Measurements from ENCODE around the gene LAMB2. TPM values are rescaled to one million over a fixed set of nuclear protein-coding genes. Genes with fewer than 3 reads are reported as not detected.

LAMB2 gene
- polyA plus RNA-seq, 1 donor (not counting 4 experiments of a cell fraction or from before 2014, with no cell fraction given): 108 TPM

- no peaks in the 10 kb centered on the region for H3K27me3 ChIP-seq (ENCODE audit: control insufficient read depth, extremely low read depth, insufficient read depth, low read length)
- H3K4me3 ChIP-seq (ENCODE audit: control insufficient read depth in 2 of 3, extremely low read depth in 1 of 3, insufficient read depth in 2 of 3, low read depth in 1 of 3, low read length in 3 of 3): peak overlapping the region in 2 of 3 experiments; percentile 64 to 93
- peaks cover 15% of the 10 kb centered on the region for H3K79me2 ChIP-seq (ENCODE audit: control insufficient read depth, insufficient read depth, low read length)
- no peaks in the 10 kb centered on the region for H4K20me1 ChIP-seq (ENCODE audit: control insufficient read depth, extremely low read depth, insufficient read depth, low read length)
- H2AFZ ChIP-seq (ENCODE audit: control insufficient read depth, low read length): no peak overlapping the region
- H3K36me3 ChIP-seq (ENCODE audit: control insufficient read depth in 2 of 2, extremely low read depth in 1 of 2, insufficient read depth in 2 of 2, low read length in 2 of 2): peaks cover 43 to 50% of the 10 kb centered on the region in 2 experiments
- H3K27ac ChIP-seq (ENCODE audit: control insufficient read depth, insufficient read depth, low read length): no peak overlapping the region
- no peak for TF ChIP-seq EZH2 (IDR thresholded peaks at IDR 0.05; ENCODE audit: low read length)
- TF ChIP-seq, protein P1, sequence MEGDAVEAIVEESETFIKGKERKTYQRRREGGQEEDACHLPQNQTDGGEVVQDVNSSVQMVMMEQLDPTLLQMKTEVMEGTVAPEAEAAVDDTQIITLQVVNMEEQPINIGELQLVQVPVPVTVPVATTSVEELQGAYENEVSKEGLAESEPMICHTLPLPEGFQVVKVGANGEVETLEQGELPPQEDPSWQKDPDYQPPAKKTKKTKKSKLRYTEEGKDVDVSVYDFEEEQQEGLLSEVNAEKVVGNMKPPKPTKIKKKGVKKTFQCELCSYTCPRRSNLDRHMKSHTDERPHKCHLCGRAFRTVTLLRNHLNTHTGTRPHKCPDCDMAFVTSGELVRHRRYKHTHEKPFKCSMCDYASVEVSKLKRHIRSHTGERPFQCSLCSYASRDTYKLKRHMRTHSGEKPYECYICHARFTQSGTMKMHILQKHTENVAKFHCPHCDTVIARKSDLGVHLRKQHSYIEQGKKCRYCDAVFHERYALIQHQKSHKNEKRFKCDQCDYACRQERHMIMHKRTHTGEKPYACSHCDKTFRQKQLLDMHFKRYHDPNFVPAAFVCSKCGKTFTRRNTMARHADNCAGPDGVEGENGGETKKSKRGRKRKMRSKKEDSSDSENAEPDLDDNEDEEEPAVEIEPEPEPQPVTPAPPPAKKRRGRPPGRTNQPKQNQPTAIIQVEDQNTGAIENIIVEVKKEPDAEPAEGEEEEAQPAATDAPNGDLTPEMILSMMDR (optimal IDR thresholded peaks at IDR 0.05 in 1 of 3, IDR thresholded peaks at IDR 0.05 in 1 of 3, conservative IDR thresholded peaks at IDR 0.05 in 1 of 3; ENCODE audit: extremely low read depth in 1 of 3, insufficient read depth in 2 of 3, low read length in 3 of 3): no peak
- peaks cover 2% of the 10 kb centered on the region for H3K9me1 ChIP-seq (ENCODE audit: control insufficient read depth, extremely low read depth, insufficient read depth, low read length)
- peak overlapping the region; percentile 100 for H3K4me2 ChIP-seq (ENCODE audit: control insufficient read depth, extremely low read depth, insufficient read depth, low read depth, low read length)
- H3K9me3 ChIP-seq (ENCODE audit: control insufficient read depth, low read depth, low read length): no peaks in the 10 kb centered on the region
- dilution Hi-C loops (cut with MboI; ENCODE audit: extremely low pct_ligation_motif_present, low sequenced_read_pairs): no loop called here
- H3K9ac ChIP-seq (ENCODE audit: control insufficient read depth, extremely low read depth, insufficient read depth, low read length): peak overlapping the region; percentile 91
- no peak for FAIRE-seq
- peaks cover 13% of the 10 kb centered on the region for H3K4me1 ChIP-seq (ENCODE audit: control insufficient read depth, extremely low read depth, insufficient read depth, low read length)
- no peak for DNase-seq (ENCODE audit: low read depth, low spot score)
Measured at GRCh38 chr3:49121132-49121736, 11.6 kb downstream of the LAMB2 start.

- Histone ChIP-seq H3K79me2 (ENCODE audit: control insufficient read depth, insufficient read depth, low read length) (peaks cover 15% of the 10 kb centered on the region), H3K27me3 (ENCODE audit: control insufficient read depth, extremely low read depth, insufficient read depth, low read length) (no peaks in the 10 kb centered on the region), H3K9me1 (ENCODE audit: control insufficient read depth, extremely low read depth, insufficient read depth, low read length) (peaks cover 2% of the 10 kb centered on the region), H3K9me3 (ENCODE audit: control insufficient read depth, low read depth, low read length) (no peaks in the 10 kb centered on the region), H3K4me2 (ENCODE audit: control insufficient read depth, extremely low read depth, insufficient read depth, low read depth, low read length) (peak within 1 kb of the TSS; percentile 100), H3K9ac (ENCODE audit: control insufficient read depth, extremely low read depth, insufficient read depth, low read length) (peak within 1 kb of the TSS; percentile 91), H4K20me1 (ENCODE audit: control insufficient read depth, extremely low read depth, insufficient read depth, low read length) (no peaks in the 10 kb centered on the region), H3K36me3 (ENCODE audit: control insufficient read depth in 2 of 2, extremely low read depth in 1 of 2, insufficient read depth in 2 of 2, low read length in 2 of 2) (peaks cover 50 to 56% of the 10 kb centered on the region in 2 experiments), H2AFZ (ENCODE audit: control insufficient read depth, low read length) (peak within 1 kb of the TSS; percentile 73), H3K4me1 (ENCODE audit: control insufficient read depth, extremely low read depth, insufficient read depth, low read length) (peaks cover 13% of the 10 kb centered on the region), H3K4me3 (ENCODE audit: control insufficient read depth in 2 of 3, extremely low read depth in 1 of 3, insufficient read depth in 2 of 3, low read depth in 1 of 3, low read length in 3 of 3) (peak within 1 kb of the TSS; percentile 64 to 93 (median 82)), H3K27ac (ENCODE audit: control insufficient read depth, insufficient read depth, low read length) (peak within 1 kb of the TSS; percentile 71)
- TF ChIP-seq EZH2 (IDR thresholded peaks at IDR 0.05; ENCODE audit: low read length): no peak
- TF ChIP-seq, protein P1 (optimal IDR thresholded peaks at IDR 0.05 in 1 of 3, IDR thresholded peaks at IDR 0.05 in 1 of 3, conservative IDR thresholded peaks at IDR 0.05 in 1 of 3; ENCODE audit: extremely low read depth in 1 of 3, insufficient read depth in 2 of 3, low read length in 3 of 3): no peak
- peak; percentile 32 for FAIRE-seq
- dilution Hi-C loops (cut with MboI; ENCODE audit: extremely low pct_ligation_motif_present, low sequenced_read_pairs): no loop called here
- DNase-seq (ENCODE audit: low read depth, low spot score): no peak
Measured at GRCh38 chr3:49120438-49121131, 12.3 kb downstream of the LAMB2 start, which contains the start of gene USP19. TSS of gene USP19 (minus strand) at chr3:49120823. CDS start at chr3:49119145, 1,678 bp downstream.

All from keratinocyte (primary cell).